Measurements from ENCODE around the gene DSCAML1. TPM values are rescaled to one million over a fixed set of nuclear protein-coding genes. Genes with fewer than 3 reads are reported as not detected.

DSCAML1 gene
- total and polyA plus RNA-seq, 2 of the 8 experiments (the other 6 are each of a cell fraction or from before 2014, with no cell fraction given) = 0.19 to 0.24 TPM

DNA sequence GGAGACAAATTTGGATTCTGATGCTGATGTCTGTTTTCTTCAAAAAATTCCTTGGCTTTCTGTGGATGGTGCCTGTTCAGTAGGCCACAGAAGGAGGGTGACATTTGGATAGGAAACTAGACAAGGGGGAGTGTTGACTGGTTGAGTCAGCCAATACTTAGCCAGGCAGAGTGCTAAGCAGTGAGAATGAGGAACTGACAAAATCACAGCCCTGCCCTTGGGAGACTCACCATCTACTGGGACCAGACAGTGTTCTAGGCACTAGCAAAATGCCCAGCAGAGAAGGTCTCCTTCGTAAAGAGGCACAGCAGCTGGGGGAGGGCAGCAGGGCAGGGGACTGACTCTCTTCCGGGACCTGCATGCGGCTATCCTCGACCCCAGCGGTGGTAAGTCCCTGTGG is 190.2 kb downstream of the DSCAML1 start:
- peaks cover 0 to 15% (median 7%) of the 10 kb centered on the region in 4 experiments; a peak in 5 of 7 replicates for H3K4me1 ChIP-seq (replicated peaks in 1 of 4; ENCODE audit: control insufficient read depth in 3 of 4, insufficient read depth in 4 of 4, low read length in 3 of 4)
- WGBS, 2 experiments (ENCODE audit: extremely low coverage in 1 of 2, insufficient coverage in 1 of 2, insufficient read length in 1 of 2, insufficient replicate concordance in 2 of 2, low coverage in 1 of 2, low lambda C conversion rate in 2 of 2, missing lambda C conversion rate in 1 of 2) = 95% methylated on average over 5 of the region's 5 CpGs; no CpG with 5 or more reads in 1 of the 2 experiments
- FAIRE-seq = no peak

More for the DNA sequence above, 190.2 kb downstream of the DSCAML1 start:
- H3K79me1 ChIP-seq (ENCODE audit: low read depth, low read length) = no peaks in the 10 kb centered on the region
- no peak overlapping the region for H3K14ac ChIP-seq (ENCODE audit: insufficient read length)
- POLR2A ChIA-PET (ENCODE audit: partially characterized antibody) = no interaction called here
- no peak overlapping the region for H2BK120ac ChIP-seq (replicated peaks; ENCODE audit: low read depth, low read length)
- H3K56ac ChIP-seq (replicated peaks; ENCODE audit: insufficient read length, low read depth, low read length) = no peak overlapping the region
- no peak overlapping the region for H2BK5ac ChIP-seq (ENCODE audit: low read depth, low read length)
- peak overlapping the region; percentile 44; the same call in 1 of the 2 replicates for H3K18ac ChIP-seq (ENCODE audit: extremely low read depth, low read length)
- H3K4me2 ChIP-seq (ENCODE audit: insufficient read depth in 1 of 2, low read depth in 2 of 2, low read length in 2 of 2) = no peak overlapping the region
- no peak overlapping the region for H3K4me3 ChIP-seq (ENCODE audit: extremely low read depth in 1 of 4, insufficient read depth in 2 of 4, low read depth in 3 of 4, low read length in 4 of 4)
- H3K27ac ChIP-seq (ENCODE audit: low read depth, low read length) = no peak overlapping the region
- peak overlapping the region; percentile 68; the same call in 1 of the 2 replicates for H2BK12ac ChIP-seq (ENCODE audit: low read depth, low read length)
- H3K23me2 ChIP-seq (ENCODE audit: low read depth, low read length) = no peaks in the 10 kb centered on the region
- H3K9me3 ChIP-seq (ENCODE audit: insufficient read depth in 2 of 2, low read depth in 1 of 2, low read length in 1 of 2) = no peaks in the 10 kb centered on the region
- H2BK20ac ChIP-seq (ENCODE audit: low read length) = no peak overlapping the region
- CTCF ChIA-PET (ENCODE audit: partially characterized antibody) = interaction anchor here (1.1 to 2.5 kb wide), 5 partner anchors 9 to 181 kb away, joined by 3 to 7 read pairs (median 4); no protein-coding TSS in a partner anchor
- H4K20me1 ChIP-seq (replicated peaks in 1 of 2; ENCODE audit: control insufficient read depth in 1 of 2, insufficient read depth in 2 of 2, low read length in 2 of 2) = no peaks in the 10 kb centered on the region
- H2AK5ac ChIP-seq (ENCODE audit: low read depth, low read length) = no peak overlapping the region; the same call in 1 of the 2 replicates
- H3K23ac ChIP-seq (ENCODE audit: insufficient read length) = no peak overlapping the region
- DNase-seq (ENCODE audit: low read depth in 1 of 2, low spot score in 2 of 2) = no peak
- no peak overlapping the region for H3K4ac ChIP-seq (replicated peaks; ENCODE audit: insufficient read length, low read depth, low read length)
- H3K27me3 ChIP-seq (replicated peaks in 1 of 4; ENCODE audit: control insufficient read depth in 3 of 4, extremely low read depth in 1 of 4, insufficient read depth in 3 of 4, low read length in 3 of 4) = peaks cover 0 to 2% (median 0%) of the 10 kb centered on the region in 4 experiments; a peak in 3 of 7 replicates
- H4K8ac ChIP-seq (ENCODE audit: extremely low read depth, insufficient read depth, low read length) = no peak overlapping the region
- no peak overlapping the region for H2BK15ac ChIP-seq (ENCODE audit: low read length)
- H2AFZ ChIP-seq (ENCODE audit: low read length) = no peak overlapping the region
- no peak overlapping the region for H4K91ac ChIP-seq (replicated peaks; ENCODE audit: insufficient read length, low read length)
- no peaks in the 10 kb centered on the region for H3K36me3 ChIP-seq (ENCODE audit: control insufficient read depth in 2 of 4, insufficient read depth in 4 of 4, low read length in 3 of 4)
- H3K79me2 ChIP-seq (ENCODE audit: control insufficient read depth in 1 of 2, insufficient read depth in 2 of 2, low read length in 2 of 2) = no peaks in the 10 kb centered on the region
- H4K5ac ChIP-seq (ENCODE audit: insufficient read length, low read depth, low read length) = no peak overlapping the region
- TF ChIP-seq MAFK (IDR thresholded peaks at IDR 0.05; ENCODE audit: low read depth, low read length) (no peak), JUN (IDR thresholded peaks at IDR 0.05; ENCODE audit: low read depth, low read length) (no peak), FOSL1 (IDR thresholded peaks at IDR 0.05; ENCODE audit: insufficient read depth, low read depth, low read length) (no peak), CHD2 (IDR thresholded peaks at IDR 0.05; ENCODE audit: low read length) (no peak)
- no peak overlapping the region for H3K9ac ChIP-seq (replicated peaks in 1 of 4; ENCODE audit: extremely low read depth in 1 of 4, low read depth in 3 of 4, low read length in 3 of 4)

Measured in H1 (cell line).